A549 (cell line): Measurements from ENCODE around the gene IL2RA.

Source experiments
- EP300 ChIP-seq, 2 experiments: fragments of >200 bp; sonication (Bioruptor Twin); formaldehyde crosslinking; IDR thresholded peaks; 2 replicates in 1 of 2; 3 replicates in 1 of 2; pipeline ENCODE4 v1.6.1; 2016 to 2017
- ESRRA ChIP-seq: fragments of 150-350 bp; IDR thresholded peaks from 2 replicates; pipeline ENCODE4 v1.6.1; 2014; ENCODE audit warnings: mild to moderate bottlenecking, low read length, borderline replicate concordance
- HOXA7 ChIP-seq: fragments of 250-450 bp; sonication (Bioruptor Pico); IDR thresholded peaks from 2 replicates; pipeline ENCODE4 v1.5.0; 2020; ENCODE audit warnings: mild to moderate bottlenecking, moderate library complexity
- JUNB ChIP-seq: fragments of >200 bp; sonication (Bioruptor Twin); formaldehyde crosslinking; IDR thresholded peaks from 2 replicates; pipeline ENCODE4 v1.6.1; 2016
- MYC ChIP-seq: IDR thresholded peaks from 2 replicates; pipeline ENCODE4 v1.6.1; 2012; ENCODE audit warnings: mild to moderate bottlenecking, inconsistent platforms, low read length, improper control_type of control experiment, borderline replicate concordance
- NR3C1 ChIP-seq: fragments of >200 bp; sonication (Bioruptor Twin); formaldehyde crosslinking; IDR thresholded peaks from 3 replicates; pipeline ENCODE4 v1.6.1; 2017
- POLR2A ChIP-seq: IDR thresholded peaks from 2 replicates; pipeline ENCODE4 v1.6.1; 2012; ENCODE audit warnings: mild to moderate bottlenecking, low read length
- RAD21 ChIP-seq, 2 experiments: fragments of >200 bp in 1 of 2; sonication (Bioruptor Twin) in 1 of 2; formaldehyde crosslinking in 1 of 2; IDR thresholded peaks in 1 of 2; conservative IDR thresholded peaks in 1 of 2; 2 replicates in 1 of 2; 3 replicates in 1 of 2; pipeline ENCODE4 v1.6.1; 2012 to 2018; ENCODE audit warnings: inconsistent platforms in 1 of 2
- SMC3 ChIP-seq: fragments of >200 bp; sonication (Bioruptor Twin); formaldehyde crosslinking; IDR thresholded peaks from 3 replicates; pipeline ENCODE4 v1.6.1; 2018; ENCODE audit warnings: inconsistent platforms
- TF ChIP-seq, protein P1 (sequence below): fragments of >200 bp; sonication (Bioruptor Twin); formaldehyde crosslinking; IDR thresholded peaks from 3 replicates; pipeline ENCODE4 v1.5.1; 2016
- TF ChIP-seq, protein P2 (sequence below): fragments of 450-650 bp; IDR thresholded peaks from 2 replicates; pipeline ENCODE4 v1.6.1; 2014; ENCODE audit warnings: antibody characterized with exemption
- TF ChIP-seq, protein P3 (sequence below): IDR thresholded peaks from 2 replicates; pipeline ENCODE4 v1.6.1; 2012
- TF ChIP-seq, protein P4 (sequence below): fragments of 250-450 bp; sonication (Bioruptor Pico); IDR thresholded peaks from 2 replicates; pipeline ENCODE4 v1.5.0; 2021; ENCODE audit warnings: mild to moderate bottlenecking, moderate library complexity, borderline replicate concordance
- TF ChIP-seq, protein P5 (sequence below): fragments of 200-600 bp; sonication (generic); IDR thresholded peaks from 2 replicates; pipeline ENCODE4 v1.6.1; 2016; ENCODE audit warnings: antibody characterized with exemption, mild to moderate bottlenecking, moderate library complexity

DNA sequence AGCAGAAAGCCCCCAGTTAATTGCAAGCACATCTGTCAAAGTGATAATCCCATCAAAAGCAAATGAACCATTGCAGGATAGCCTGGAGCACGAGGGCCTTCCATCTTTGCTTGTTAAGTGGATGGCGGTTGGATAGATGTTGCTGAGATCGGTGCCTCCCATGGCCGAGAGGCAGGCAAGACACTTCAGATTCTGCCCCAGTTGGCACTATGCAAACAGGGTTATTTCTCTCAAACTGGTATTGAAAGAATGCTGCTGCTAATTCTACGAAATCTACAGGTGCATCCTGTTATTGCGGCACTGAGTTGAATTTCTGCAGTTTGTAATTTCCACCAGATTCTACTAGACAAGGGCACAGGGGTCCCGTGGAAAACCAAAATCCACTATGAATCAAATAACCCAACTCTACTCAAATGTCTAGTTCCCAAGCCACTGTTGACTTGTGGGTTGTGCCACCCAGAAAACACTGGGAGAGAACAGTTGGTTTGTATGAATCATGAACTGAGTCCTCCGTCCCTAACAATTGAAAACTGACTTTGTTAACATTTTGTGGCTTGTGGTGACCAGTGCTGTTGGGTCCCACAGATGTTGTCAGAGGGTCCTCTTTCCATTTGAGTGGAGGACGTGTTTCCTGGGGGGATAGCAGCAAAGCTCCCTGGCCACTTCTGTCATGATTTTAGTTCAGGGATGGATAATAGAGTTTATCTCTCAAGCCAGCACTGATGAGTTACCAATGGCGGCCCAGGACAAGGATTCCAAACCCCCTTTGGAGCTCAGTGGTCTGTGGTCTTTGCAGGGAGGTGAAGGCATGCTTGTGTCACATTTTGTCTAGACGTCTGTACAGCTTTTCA, 7.1 kb upstream of the IL2RA start:
- TF ChIP-seq SMC3 (no peak), POLR2A (no peak), ESRRA (no peak), EP300 (IDR thresholded peaks at IDR 0.05) (no peak), JUNB (no peak), RAD21 (conservative IDR thresholded peaks at IDR 0.05 in 1 of 2, IDR thresholded peaks at IDR 0.05 in 1 of 2) (no peak), HOXA7 (CRISPR knock-in tag) (no peak), NR3C1 (no peak), MYC (no peak)
- TF ChIP-seq, protein P1, sequence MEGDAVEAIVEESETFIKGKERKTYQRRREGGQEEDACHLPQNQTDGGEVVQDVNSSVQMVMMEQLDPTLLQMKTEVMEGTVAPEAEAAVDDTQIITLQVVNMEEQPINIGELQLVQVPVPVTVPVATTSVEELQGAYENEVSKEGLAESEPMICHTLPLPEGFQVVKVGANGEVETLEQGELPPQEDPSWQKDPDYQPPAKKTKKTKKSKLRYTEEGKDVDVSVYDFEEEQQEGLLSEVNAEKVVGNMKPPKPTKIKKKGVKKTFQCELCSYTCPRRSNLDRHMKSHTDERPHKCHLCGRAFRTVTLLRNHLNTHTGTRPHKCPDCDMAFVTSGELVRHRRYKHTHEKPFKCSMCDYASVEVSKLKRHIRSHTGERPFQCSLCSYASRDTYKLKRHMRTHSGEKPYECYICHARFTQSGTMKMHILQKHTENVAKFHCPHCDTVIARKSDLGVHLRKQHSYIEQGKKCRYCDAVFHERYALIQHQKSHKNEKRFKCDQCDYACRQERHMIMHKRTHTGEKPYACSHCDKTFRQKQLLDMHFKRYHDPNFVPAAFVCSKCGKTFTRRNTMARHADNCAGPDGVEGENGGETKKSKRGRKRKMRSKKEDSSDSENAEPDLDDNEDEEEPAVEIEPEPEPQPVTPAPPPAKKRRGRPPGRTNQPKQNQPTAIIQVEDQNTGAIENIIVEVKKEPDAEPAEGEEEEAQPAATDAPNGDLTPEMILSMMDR: no peak
- TF ChIP-seq, protein P2, sequence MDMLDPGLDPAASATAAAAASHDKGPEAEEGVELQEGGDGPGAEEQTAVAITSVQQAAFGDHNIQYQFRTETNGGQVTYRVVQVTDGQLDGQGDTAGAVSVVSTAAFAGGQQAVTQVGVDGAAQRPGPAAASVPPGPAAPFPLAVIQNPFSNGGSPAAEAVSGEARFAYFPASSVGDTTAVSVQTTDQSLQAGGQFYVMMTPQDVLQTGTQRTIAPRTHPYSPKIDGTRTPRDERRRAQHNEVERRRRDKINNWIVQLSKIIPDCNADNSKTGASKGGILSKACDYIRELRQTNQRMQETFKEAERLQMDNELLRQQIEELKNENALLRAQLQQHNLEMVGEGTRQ: no peak
- TF ChIP-seq, protein P3, sequence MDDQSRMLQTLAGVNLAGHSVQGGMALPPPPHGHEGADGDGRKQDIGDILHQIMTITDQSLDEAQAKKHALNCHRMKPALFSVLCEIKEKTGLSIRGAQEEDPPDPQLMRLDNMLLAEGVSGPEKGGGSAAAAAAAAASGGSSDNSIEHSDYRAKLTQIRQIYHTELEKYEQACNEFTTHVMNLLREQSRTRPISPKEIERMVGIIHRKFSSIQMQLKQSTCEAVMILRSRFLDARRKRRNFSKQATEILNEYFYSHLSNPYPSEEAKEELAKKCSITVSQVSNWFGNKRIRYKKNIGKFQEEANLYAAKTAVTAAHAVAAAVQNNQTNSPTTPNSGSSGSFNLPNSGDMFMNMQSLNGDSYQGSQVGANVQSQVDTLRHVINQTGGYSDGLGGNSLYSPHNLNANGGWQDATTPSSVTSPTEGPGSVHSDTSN: no peak
- TF ChIP-seq, protein P4, sequence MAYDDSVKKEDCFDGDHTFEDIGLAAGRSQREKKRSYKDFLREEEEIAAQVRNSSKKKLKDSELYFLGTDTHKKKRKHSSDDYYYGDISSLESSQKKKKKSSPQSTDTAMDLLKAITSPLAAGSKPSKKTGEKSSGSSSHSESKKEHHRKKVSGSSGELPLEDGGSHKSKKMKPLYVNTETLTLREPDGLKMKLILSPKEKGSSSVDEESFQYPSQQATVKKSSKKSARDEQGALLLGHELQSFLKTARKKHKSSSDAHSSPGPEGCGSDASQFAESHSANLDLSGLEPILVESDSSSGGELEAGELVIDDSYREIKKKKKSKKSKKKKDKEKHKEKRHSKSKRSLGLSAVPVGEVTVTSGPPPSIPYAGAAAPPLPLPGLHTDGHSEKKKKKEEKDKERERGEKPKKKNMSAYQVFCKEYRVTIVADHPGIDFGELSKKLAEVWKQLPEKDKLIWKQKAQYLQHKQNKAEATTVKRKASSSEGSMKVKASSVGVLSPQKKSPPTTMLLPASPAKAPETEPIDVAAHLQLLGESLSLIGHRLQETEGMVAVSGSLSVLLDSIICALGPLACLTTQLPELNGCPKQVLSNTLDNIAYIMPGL: no peak
- TF ChIP-seq, protein P5, sequence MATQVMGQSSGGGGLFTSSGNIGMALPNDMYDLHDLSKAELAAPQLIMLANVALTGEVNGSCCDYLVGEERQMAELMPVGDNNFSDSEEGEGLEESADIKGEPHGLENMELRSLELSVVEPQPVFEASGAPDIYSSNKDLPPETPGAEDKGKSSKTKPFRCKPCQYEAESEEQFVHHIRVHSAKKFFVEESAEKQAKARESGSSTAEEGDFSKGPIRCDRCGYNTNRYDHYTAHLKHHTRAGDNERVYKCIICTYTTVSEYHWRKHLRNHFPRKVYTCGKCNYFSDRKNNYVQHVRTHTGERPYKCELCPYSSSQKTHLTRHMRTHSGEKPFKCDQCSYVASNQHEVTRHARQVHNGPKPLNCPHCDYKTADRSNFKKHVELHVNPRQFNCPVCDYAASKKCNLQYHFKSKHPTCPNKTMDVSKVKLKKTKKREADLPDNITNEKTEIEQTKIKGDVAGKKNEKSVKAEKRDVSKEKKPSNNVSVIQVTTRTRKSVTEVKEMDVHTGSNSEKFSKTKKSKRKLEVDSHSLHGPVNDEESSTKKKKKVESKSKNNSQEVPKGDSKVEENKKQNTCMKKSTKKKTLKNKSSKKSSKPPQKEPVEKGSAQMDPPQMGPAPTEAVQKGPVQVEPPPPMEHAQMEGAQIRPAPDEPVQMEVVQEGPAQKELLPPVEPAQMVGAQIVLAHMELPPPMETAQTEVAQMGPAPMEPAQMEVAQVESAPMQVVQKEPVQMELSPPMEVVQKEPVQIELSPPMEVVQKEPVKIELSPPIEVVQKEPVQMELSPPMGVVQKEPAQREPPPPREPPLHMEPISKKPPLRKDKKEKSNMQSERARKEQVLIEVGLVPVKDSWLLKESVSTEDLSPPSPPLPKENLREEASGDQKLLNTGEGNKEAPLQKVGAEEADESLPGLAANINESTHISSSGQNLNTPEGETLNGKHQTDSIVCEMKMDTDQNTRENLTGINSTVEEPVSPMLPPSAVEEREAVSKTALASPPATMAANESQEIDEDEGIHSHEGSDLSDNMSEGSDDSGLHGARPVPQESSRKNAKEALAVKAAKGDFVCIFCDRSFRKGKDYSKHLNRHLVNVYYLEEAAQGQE: no peak
